ENCODE data around the gene SRRD. TPM values are rescaled to one million over a fixed set of nuclear protein-coding genes. Genes with fewer than 3 reads are reported as not detected.

SRRD gene
- total and polyA plus RNA-seq, 2 donors from 2014 or later: 20.3 to 22.8 TPM

GRCh38 chr22:26442086-26442756 lies 41.5 kb upstream of the SRRD start:
- no peaks in the 10 kb centered on the region for H3K36me3 ChIP-seq (ENCODE audit: control insufficient read depth in 2 of 3, insufficient read depth in 3 of 3, low read length in 3 of 3)
- no peak overlapping the region for H3K27ac ChIP-seq (ENCODE audit: low read depth in 2 of 2, low read length in 2 of 2)
- no peak overlapping the region for H3K9ac ChIP-seq (ENCODE audit: low read length in 3 of 3)
- no peaks in the 10 kb centered on the region for H3K27me3 ChIP-seq (ENCODE audit: control insufficient read depth, insufficient read depth, low read length)
- no peak for DNase-seq
- intact Hi-C loops (cut with DNase I): no loop called here
- no peaks in the 10 kb centered on the region for H3K4me1 ChIP-seq (ENCODE audit: control insufficient read depth in 2 of 3, insufficient read depth in 2 of 3, low read depth in 1 of 3, low read length in 3 of 3)
- no peak overlapping the region for H3K4me3 ChIP-seq (ENCODE audit: low read length in 3 of 3)
- H3K9me3 ChIP-seq (ENCODE audit: control insufficient read depth in 2 of 3, insufficient read depth in 1 of 3, low read length in 3 of 3): no peaks in the 10 kb centered on the region
- TF ChIP-seq CTCF (IDR thresholded peaks at IDR 0.05; ENCODE audit: borderline replicate concordance, extremely low read depth, insufficient read depth): no peak
- no peak for FAIRE-seq

- DNase-seq (peak in 1 of 5 donors; percentile 14), FAIRE-seq (no peak)
- no peaks in the 10 kb centered on the region for H3K4me1 ChIP-seq (ENCODE audit: control insufficient read depth in 2 of 3, insufficient read depth in 2 of 3, low read depth in 1 of 3, low read length in 3 of 3)
- H3K9me3 ChIP-seq (ENCODE audit: control insufficient read depth in 2 of 3, insufficient read depth in 1 of 3, low read length in 3 of 3): no peaks in the 10 kb centered on the region
- no peak overlapping the region for H3K4me3 ChIP-seq (ENCODE audit: low read length in 3 of 3)
- no peak overlapping the region for H3K9ac ChIP-seq (ENCODE audit: low read length in 3 of 3)
- no peak overlapping the region for H3K27ac ChIP-seq (ENCODE audit: low read depth in 2 of 2, low read length in 2 of 2)
- TF ChIP-seq CTCF (IDR thresholded peaks at IDR 0.05; ENCODE audit: borderline replicate concordance, extremely low read depth, insufficient read depth): no peak
- intact Hi-C loops (cut with DNase I): no loop called here
- H3K27me3 ChIP-seq (ENCODE audit: control insufficient read depth, insufficient read depth, low read length): no peaks in the 10 kb centered on the region
- no peaks in the 10 kb centered on the region for H3K36me3 ChIP-seq (ENCODE audit: control insufficient read depth in 2 of 3, insufficient read depth in 3 of 3, low read length in 3 of 3)
These were observed 39.6 kb upstream of the SRRD start for GRCh38 chr22:26443901-26444690.

- Histone ChIP-seq H3K4me1 (ENCODE audit: control insufficient read depth in 2 of 3, insufficient read depth in 2 of 3, low read depth in 1 of 3, low read length in 3 of 3) (no peaks in the 10 kb centered on the region), H3K27me3 (ENCODE audit: control insufficient read depth, insufficient read depth, low read length) (no peaks in the 10 kb centered on the region), H3K36me3 (ENCODE audit: control insufficient read depth in 2 of 3, insufficient read depth in 3 of 3, low read length in 3 of 3) (no peaks in the 10 kb centered on the region), H3K9ac (ENCODE audit: low read length in 3 of 3) (no peak overlapping the region), H3K4me3 (ENCODE audit: low read length in 3 of 3) (no peak overlapping the region), H3K9me3 (ENCODE audit: control insufficient read depth in 2 of 3, insufficient read depth in 1 of 3, low read length in 3 of 3) (no peaks in the 10 kb centered on the region), H3K27ac (ENCODE audit: low read depth in 2 of 2, low read length in 2 of 2) (no peak overlapping the region)
- DNase-seq (peak in 1 of 5 donors; percentile 22), FAIRE-seq (no peak)
- TF ChIP-seq CTCF (IDR thresholded peaks at IDR 0.05; ENCODE audit: borderline replicate concordance, extremely low read depth, insufficient read depth): no peak
- intact Hi-C loops (cut with DNase I): no loop called here
These were observed 38.9 kb upstream of the SRRD start for GRCh38 chr22:26444777-26445176.

Data from kidney (tissue), 14 donors.